GDM1 (cell line): ENCODE results near the gene OSGIN1.

Experiments used
- DNase-seq: peaks from one replicate; lab custom pipeline; 2025; lab: John Stamatoyannopoulos, UW

Gene OSGIN1

DNA sequence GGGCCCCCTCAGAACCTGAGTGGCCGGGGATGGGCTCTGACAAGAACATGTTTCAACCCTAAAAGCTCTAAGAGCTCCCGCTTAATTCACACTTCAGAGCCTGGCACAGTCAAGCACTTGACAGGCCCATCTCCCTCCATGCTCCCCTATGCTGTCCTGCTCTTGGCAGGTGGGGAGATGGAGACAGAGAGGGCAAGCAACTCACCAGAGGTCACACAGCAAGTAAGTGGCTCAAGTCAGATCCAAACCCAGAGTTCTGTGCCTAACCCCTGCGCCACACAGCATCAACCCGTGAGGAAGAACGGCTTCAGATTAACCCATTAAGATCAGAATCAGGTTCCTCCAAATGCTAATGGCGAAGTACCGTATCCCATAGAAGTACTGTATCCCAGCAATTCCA, 51.4 kb downstream of the OSGIN1 start:
- no peak for DNase-seq

- DNase-seq = no peak
Measured at GRCh38 chr16:84005391-84005790, 52.4 kb downstream of the OSGIN1 start.

DNA sequence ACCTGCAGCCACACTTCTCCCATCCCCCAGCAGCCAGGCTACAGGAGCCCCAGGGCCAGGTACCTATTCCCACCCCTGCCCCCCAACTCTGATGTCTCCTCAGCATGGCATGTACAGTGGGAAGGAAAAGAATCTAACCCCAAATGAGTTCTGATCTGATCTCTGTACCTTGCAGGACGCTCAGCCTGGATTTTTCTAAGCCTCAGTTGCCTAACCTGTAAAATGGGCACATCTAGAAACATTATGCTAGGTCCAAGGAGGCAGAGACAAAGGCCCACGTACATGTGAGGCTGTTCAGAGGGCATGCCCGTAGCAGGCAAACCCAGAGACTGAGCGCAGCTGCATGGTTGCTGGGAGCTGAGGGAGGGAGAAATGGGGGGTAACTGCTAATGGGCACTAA, 54.5 kb downstream of the OSGIN1 start:
- DNase-seq = no peak

DNA sequence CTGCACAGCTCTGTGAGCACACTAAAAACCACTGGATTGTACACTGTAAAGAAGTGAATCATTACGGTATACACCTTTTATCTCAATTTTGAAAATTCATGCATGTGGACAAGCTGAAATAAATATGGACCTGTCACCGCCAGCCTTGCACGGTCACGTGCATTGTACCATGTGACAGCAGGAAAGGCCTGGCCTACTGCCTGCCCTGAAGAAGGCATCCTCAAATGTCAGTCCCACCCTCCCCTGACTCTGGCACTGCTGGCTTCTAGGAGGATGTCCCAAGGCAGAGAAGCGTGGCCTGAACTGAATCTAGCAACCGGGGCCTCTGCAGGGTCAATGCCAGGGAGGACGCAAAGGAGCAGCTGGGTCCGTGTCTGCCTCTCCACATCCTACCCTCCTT, 54.9 kb downstream of the OSGIN1 start:
- DNase-seq = no peak

DNA sequence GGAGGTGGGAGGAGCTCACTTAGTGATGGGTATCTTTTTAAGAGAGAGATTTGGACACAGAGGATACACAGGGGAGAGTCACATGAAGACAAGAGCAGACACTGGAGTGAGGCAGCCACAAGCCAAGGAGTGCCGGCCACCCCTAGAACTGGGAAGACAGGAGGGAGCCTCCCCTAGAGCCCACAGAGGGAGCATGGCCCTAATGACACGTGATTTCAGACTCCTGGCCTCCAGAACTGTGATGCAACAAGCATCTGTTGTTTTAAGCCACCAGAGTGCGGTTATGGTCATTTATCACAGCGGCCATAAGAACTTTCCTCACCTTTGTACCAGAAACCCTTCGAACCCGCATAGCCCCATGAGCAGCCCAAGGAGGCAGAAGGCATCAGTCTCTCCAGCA, 56.2 kb downstream of the OSGIN1 start:
- no peak for DNase-seq

- peak; percentile 9 for DNase-seq
Measured at GRCh38 chr16:84013787-84014569, 60.9 kb downstream of the OSGIN1 start.

DNA sequence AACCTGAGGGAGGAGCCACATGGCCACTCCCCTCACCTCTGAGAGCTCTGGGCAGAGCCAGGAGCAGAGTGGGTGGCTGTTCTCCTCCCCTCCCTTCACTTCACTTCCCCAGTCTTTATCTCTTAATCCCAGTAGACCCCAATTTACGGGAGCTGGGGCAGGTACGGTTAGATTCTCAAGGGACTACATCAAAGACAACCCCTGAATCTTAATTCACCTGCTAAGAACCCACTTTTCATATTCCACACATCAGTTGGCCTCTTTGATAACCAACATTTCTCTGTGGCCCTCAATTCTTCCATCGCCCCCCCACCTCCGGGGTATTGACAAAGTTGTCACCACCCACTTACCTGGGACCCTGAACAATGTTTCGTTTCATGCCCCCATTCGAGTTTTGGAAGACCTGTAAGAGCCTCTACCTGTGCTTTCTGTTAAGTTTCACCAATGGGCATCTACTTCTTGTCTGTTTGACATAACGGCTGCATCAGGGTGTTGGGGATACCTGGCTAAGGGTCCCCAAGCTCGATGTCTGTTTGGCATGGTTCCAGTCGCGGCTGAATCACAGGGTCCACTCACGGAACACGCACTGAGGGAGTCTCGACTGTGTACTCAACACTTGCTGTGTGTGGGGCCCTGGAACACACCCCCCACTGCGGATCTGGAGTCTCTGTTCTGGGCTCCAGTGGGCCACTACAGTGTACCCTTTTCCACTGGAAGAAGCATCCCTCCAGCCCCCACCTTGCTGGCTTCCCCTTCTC, 61.7 kb downstream of the OSGIN1 start:
- no peak for DNase-seq

GRCh38 chr16:84015399-84015798, 62.4 kb downstream of the OSGIN1 start:
- no peak for DNase-seq
